RWPE2 (cell line): ENCODE data around the gene ACTR1A.

Source experiments
- ATAC-seq: fragments of 200-7000 bp; cut with Tn5 transposase; 3 replicates; pipeline ENCODE4 v1.9.1; 2021; ENCODE audit warnings: low read depth
- DNase-seq: peaks from one replicate; pipeline ENCODE4 v3.0.0-alpha.2; 2020; ENCODE audit warnings: low spot score
- H3K27ac ChIP-seq: fragments of 450-650 bp; 2 replicates; pipeline ENCODE4 v1.5.1; 2017; ENCODE audit warnings: mild to moderate bottlenecking; ENCODE audit not compliant: poor library complexity, severe bottlenecking
- H3K27me3 ChIP-seq: fragments of 250-450 bp; sonication (Bioruptor Pico); 2 replicates; pipeline ENCODE4 v1.5.1; 2021; ENCODE audit warnings: mild to moderate bottlenecking, moderate library complexity; ENCODE audit not compliant: insufficient read depth, poor library complexity, severe bottlenecking
- H3K36me3 ChIP-seq: fragments of 250-450 bp; sonication (Bioruptor Pico); 2 replicates; pipeline ENCODE4 v1.5.1; 2020; ENCODE audit warnings: low read depth, mild to moderate bottlenecking, moderate library complexity
- H3K4me1 ChIP-seq: fragments of 250-450 bp; sonication (Bioruptor Pico); 2 replicates; pipeline ENCODE4 v1.5.1; 2021; ENCODE audit warnings: mild to moderate bottlenecking, moderate library complexity; ENCODE audit not compliant: insufficient read depth, poor library complexity, severe bottlenecking
- H3K4me3 ChIP-seq: fragments of 250-450 bp; sonication (Bioruptor Pico); 2 replicates; pipeline ENCODE4 v1.5.1; 2021; ENCODE audit warnings: mild to moderate bottlenecking, moderate library complexity; ENCODE audit not compliant: severe bottlenecking
- H3K9me3 ChIP-seq: fragments of 250-450 bp; sonication (Bioruptor Pico); 2 replicates; pipeline ENCODE4 v1.5.1; 2021; ENCODE audit warnings: mild to moderate bottlenecking, moderate library complexity; ENCODE audit not compliant: severe bottlenecking
- CTCF ChIP-seq: fragments of 450-650 bp; IDR thresholded peaks from one replicate; pipeline ENCODE4 v1.5.1; 2017; ENCODE audit warnings: mild to moderate bottlenecking, moderate library complexity; ENCODE audit not compliant: poor library complexity, severe bottlenecking

ACTR1A gene

GRCh38 chr10:102453502-102453901 lies 49.0 kb downstream of the ACTR1A start:
- no peak overlapping the region for H3K4me3 ChIP-seq
- no peaks in the 10 kb centered on the region for H3K27me3 ChIP-seq
- TF ChIP-seq CTCF: no peak
- H3K27ac ChIP-seq: no peak overlapping the region
- H3K9me3 ChIP-seq: no peaks in the 10 kb centered on the region
- ATAC-seq: no peak
- peaks cover 18% of the 10 kb centered on the region for H3K4me1 ChIP-seq
- H3K36me3 ChIP-seq: peaks cover 21% of the 10 kb centered on the region
- DNase-seq: no peak

GRCh38 chr10:102452672-102453340 lies 49.7 kb downstream of the ACTR1A start:
- Histone ChIP-seq H3K4me3 (no peak overlapping the region), H3K27me3 (no peaks in the 10 kb centered on the region), H3K9me3 (no peaks in the 10 kb centered on the region), H3K36me3 (peaks cover 21% of the 10 kb centered on the region), H3K4me1 (peaks cover 18% of the 10 kb centered on the region), H3K27ac (no peak overlapping the region)
- DNase-seq (no peak), ATAC-seq (no peak)
- TF ChIP-seq CTCF: no peak

GRCh38 chr10:102451105-102451969 lies 51.2 kb downstream of the ACTR1A start, which contains the start of gene C10orf95:
Gene C10orf95 (minus strand): TSS chr10:102451543. CDS start chr10:102451093, 450 bp downstream.
- TF ChIP-seq CTCF: no peak
- Histone ChIP-seq H3K4me1 (peaks cover 16% of the 10 kb centered on the region), H3K27me3 (no peaks in the 10 kb centered on the region), H3K9me3 (no peaks in the 10 kb centered on the region), H3K4me3 (peak within 1 kb of the TSS; percentile 75), H3K27ac (peak within 1 kb of the TSS; percentile 85), H3K36me3 (peaks cover 21% of the 10 kb centered on the region)
- DNase-seq (no peak), ATAC-seq (peak; percentile 54)

GRCh38 chr10:102450374-102451104 lies 52.0 kb downstream of the ACTR1A start:
- Histone ChIP-seq H3K4me3 (peak overlapping the region; percentile 75), H3K36me3 (peaks cover 18% of the 10 kb centered on the region), H3K9me3 (no peaks in the 10 kb centered on the region), H3K27ac (peak overlapping the region; percentile 85), H3K27me3 (no peaks in the 10 kb centered on the region), H3K4me1 (peaks cover 9% of the 10 kb centered on the region)
- peak; percentile 73 for ATAC-seq
- DNase-seq: peak; percentile 85
- TF ChIP-seq CTCF: no peak
